ENCODE results near the gene CNOT6.

The CNOT6 gene

DNA sequence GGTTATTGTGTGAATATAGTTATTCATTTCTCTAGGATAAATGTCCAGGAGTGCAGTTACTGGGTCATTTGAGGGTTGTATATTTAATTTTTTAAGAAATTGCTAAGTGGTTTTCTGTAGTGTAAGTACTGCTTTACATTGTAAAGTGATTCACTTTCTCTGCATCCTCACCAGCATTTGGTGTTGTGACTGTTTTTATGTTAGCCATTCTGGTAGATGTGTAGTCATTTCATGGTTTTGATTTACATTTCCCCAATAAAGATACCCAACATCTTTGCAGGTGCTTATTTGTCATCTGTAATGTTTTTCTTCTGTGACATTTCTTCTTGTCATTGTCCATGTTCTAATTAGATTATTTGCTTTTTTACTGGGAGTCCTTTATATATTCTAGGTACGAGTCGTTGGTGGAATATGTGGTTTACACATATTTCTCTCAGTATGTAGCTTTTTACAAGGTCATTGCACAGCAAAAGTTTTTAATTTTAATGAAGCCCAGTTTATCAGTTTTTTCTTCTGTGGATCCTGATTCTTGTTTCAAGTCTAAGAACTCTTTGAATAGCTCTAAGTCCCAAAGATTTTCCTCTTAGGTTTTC, 63.1 kb downstream of the CNOT6 start:
- POLR2A ChIA-PET, result no interaction called here
- TF ChIP-seq CTCF (IDR thresholded peaks at IDR 0.05; ENCODE audit: control extremely low read depth, extremely low read depth, low read depth, missing control alignments), result no peak
- CTCF ChIA-PET, result interaction anchor here (0.8 kb wide), 1 partner anchor 11 kb away, joined by 3 read pairs; no protein-coding TSS in a partner anchor
- DNase-seq (ENCODE audit: extremely low spot score), result no peak

GRCh38 chr5:180558232-180558631, 64.1 kb downstream of the CNOT6 start:
- POLR2A ChIA-PET, result no interaction called here
- DNase-seq (ENCODE audit: extremely low spot score), result no peak
- TF ChIP-seq CTCF (IDR thresholded peaks at IDR 0.05; ENCODE audit: control extremely low read depth, extremely low read depth, low read depth, missing control alignments), result no peak
- CTCF ChIA-PET, result interaction anchor here (0.8 kb wide), 1 partner anchor 12 kb away, joined by 3 read pairs; no protein-coding TSS in a partner anchor

DNA sequence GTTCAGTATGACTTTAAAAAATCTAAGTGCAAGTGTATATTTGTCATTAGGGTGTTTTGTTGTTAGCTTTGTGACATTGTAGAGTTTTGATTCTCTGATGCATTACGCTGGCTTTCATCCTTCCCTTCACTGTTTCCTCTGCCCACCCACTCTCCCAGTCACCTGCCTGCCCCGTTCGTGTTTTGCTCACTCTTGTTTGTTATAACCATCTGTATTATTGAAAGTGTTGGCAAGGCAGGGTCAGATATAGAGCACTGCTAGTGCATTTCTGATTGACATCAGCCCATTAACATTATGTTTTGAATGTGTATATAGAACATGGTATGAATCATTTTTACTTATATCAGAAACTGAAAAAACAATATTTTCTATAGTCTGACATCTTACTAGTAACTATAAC, 69.8 kb downstream of the CNOT6 start:
- TF ChIP-seq CTCF (IDR thresholded peaks at IDR 0.05; ENCODE audit: control extremely low read depth, extremely low read depth, low read depth, missing control alignments), result no peak
- ChIA-PET CTCF (no interaction called here), POLR2A (no interaction called here)
- no peak for DNase-seq (ENCODE audit: extremely low spot score)

DNA sequence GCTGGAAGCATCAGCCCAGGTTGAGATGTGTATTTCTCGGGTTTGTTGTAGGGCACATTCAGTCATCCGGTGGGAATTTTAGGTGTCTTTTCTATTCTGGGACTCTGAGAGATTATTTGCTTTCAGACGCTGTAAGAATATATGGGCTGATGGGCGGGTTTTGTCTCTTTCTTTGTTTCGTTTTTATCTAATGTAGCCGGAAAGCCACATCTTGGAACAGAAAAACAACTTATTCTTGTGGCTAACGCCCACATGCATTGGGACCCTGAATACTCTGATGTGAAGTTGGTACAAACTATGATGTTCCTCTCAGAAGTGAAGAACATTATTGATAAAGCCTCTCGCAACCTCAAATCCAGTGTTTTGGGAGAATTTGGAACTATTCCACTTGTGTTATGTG, 74.7 kb downstream of the CNOT6 start:
- TF ChIP-seq CTCF (IDR thresholded peaks at IDR 0.05; ENCODE audit: control extremely low read depth, extremely low read depth, low read depth, missing control alignments), result no peak
- CTCF ChIA-PET, result interaction anchor here (1.3 to 2.3 kb wide), 2 partner anchors 12 to 15 kb away, joined by 3 to 8 read pairs; no protein-coding TSS in a partner anchor
- POLR2A ChIA-PET, result no interaction called here
- DNase-seq (ENCODE audit: extremely low spot score), result no peak

DNA sequence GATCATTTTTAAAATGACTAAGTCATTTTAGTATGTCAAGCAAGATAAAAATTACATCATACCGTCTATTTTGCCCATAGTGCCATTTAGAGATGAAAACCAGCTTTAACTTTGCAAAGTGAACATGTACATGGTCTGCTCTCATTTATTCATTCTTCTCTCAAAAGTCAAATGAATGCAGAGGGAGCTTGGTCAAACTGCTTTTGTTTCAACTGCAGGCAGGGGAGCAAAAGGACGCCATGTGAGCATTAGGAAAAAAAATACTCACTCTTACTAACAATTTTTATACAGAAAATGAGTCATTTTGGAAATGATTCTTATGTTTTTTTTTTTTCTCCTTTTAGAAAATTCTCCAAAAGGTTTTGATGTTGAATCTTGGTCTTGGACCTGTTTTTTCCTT, 81.4 kb downstream of the CNOT6 start:
- ChIA-PET POLR2A (no interaction called here), CTCF (interaction anchor here (1.5 kb wide), 1 partner anchor 31 kb away, joined by 3 read pairs; no protein-coding TSS in a partner anchor)
- DNase-seq (ENCODE audit: extremely low spot score), result no peak
- no peak for TF ChIP-seq CTCF (IDR thresholded peaks at IDR 0.05; ENCODE audit: control extremely low read depth, extremely low read depth, low read depth, missing control alignments)

GRCh38 chr5:180580681-180581080, 86.5 kb downstream of the CNOT6 start:
- ChIA-PET CTCF (interaction anchor here (1.4 to 1.7 kb wide), 3 partner anchors 10 to 25 kb away, joined by 4 to 8 read pairs (median 7); no protein-coding TSS in a partner anchor), POLR2A (no interaction called here)
- no peak for DNase-seq (ENCODE audit: extremely low spot score)
- TF ChIP-seq CTCF (IDR thresholded peaks at IDR 0.05; ENCODE audit: control extremely low read depth, extremely low read depth, low read depth, missing control alignments), result no peak
